ENCODE measurements around the gene PGS1.
"Not testable (repeated sequence)": the region's sequence is repeated elsewhere in the genome, so short reads cannot be mapped to it uniquely, and the experiment has no call there.

The PGS1 gene

DNA sequence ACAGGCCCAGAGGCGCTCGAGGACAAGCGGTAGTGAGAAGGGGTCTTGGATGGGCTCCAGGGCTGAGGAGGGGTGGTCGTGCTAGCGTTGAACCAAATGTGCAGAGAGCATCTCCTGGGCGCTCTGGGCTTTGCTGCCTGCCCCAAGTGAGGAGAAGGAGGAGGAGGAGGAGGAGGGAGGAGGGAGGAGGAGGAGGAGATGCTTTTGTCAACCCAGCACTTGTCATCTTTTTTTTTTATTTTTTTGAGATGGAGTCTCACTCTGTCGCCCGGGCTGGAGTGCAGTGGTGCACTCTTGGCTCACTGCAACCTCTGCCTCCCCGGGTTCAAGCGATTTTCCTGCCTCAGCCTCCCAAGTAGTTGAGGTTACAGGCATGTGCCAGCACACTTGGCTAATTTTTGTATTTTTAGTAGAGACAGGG, 59.8 kb downstream of the PGS1 start:
- in situ Hi-C loops (cut with MboI; ENCODE audit: low sequenced_read_pairs): no loop called here

DNA sequence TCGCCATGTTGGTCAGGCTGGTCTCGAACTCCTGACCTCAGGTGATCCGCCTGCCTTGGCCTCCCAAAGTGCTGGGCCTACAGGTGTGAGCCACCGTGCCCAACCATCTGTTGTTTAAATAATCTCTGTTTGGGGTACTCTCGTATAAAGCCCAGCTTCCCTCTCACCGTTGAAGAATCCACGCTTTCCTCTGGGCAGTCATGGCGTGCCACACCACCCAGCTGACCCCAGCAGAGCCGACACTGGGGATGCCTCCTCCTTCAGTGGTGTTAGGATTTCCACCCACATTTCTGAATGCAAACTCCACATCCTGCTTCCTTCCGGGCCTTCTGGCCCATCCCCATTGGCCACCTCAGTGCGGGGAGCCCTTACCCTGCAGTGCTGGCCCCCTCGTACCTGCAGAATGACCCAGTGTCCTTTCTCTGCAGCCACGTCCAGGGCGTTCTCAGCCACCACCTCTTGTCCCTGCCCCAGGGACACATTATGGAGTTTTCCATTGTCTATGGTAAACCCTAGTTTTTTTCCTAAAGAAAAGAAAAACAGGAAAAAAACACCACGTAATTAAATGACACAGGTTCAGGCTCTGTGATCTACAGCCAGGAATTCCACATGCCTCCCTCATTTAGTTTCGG, 60.4 kb downstream of the PGS1 start:
- in situ Hi-C loops (cut with MboI; ENCODE audit: low sequenced_read_pairs): no loop called here

DNA sequence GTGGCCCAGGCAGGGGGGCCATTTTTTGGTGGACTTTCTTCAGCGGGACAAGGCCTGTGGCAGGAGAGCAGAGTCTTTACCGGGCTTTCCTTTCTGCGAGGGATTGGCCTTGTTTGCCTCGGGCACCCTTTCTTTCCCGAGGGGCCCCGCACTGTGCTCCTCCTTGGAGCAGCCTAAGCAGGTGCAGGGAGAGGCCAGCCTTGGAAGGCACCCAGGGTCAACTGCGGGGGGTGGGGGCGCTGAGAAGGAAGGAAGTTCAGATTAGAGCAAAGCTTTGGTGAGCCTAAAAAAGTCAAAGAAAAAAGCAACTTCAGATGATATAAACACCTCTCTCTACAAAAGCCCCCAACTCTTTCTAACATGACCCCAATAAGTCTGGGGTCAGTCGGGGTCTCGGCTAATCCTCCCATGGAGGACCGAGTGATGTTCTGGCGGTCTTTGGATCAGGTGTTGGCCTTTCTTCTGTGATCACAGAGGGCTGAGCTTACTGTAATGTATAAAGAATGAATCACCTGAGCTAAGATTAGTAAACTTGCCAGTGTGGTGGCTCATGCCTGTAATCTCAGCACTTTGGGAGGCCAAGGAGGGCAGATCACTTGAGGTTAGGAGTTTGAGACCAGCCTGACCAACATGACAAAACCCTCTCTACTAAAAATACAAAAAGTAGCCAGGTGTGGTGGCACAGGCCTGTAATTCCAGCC, 63.0 kb downstream of the PGS1 start:
- in situ Hi-C loops (cut with MboI; ENCODE audit: low sequenced_read_pairs): no loop called here

DNA sequence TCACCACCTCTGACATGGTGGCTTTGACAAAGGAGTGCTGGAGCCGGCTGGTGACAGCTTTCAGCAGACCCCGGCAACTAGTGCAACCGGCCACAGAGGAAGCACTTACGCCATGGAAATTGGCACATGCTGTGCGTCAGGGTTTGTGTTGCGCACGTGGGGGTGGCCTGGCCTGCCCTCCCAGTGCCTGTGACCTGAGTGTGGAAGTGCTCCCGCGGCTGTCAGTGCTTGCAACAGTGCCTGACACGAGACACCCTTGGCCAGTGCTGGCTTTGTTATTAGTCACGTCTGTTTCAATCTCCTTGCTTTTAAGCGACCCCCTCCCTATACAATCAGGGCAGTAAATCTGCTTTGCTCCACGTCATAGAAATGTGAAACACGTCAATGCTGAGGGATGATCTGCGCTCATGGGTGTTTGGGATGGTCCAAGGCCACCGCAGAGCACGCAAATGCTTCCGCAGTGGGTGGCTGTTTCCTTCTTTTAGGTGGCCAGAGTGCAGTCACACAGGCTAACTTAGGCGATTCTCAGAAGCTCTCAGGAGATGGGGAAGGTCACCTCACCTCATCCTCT, 64.3 kb downstream of the PGS1 start:
- in situ Hi-C loops (cut with MboI; ENCODE audit: low sequenced_read_pairs): no loop called here

DNA sequence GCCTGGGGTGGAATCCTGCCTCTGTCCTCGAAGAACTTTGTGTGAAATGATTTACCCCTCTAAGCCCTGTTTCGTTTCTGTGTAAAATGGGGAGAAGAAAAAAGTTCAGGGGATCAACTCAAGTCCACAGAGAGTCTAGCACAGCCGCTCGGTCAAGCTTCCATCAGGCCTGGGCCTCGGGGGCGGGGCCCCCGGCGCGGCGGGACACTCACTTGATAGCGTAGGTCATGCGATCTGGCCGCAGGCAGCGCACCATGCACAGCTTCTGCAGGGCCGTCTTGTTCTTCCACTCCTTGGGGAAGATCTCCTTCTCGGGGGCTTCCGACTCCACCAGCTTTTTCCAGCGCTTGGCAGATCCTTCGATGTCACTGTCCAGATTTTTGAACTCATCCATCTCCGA, 65.9 kb downstream of the PGS1 start:
- in situ Hi-C loops (cut with MboI; ENCODE audit: low sequenced_read_pairs): no loop called here

DNA sequence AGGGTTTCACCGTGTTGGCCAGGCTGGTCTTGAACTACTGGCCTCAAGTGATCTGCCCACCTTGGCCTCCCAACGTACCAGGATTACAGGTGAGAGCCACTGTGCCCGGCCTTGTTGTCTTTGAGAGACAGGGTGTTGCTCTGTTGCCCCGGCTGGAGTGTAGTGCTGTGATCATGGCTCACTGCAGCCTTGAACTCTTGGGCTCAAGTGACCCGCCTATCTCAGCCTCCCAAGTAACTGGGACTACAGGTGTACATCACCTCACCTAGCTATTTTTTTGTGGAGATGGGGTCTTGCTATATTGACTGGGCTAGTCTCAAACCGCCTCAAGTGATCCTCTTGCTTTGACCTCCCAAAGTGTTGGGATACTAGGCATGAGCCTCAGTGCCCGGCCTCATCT, 68.4 kb downstream of the PGS1 start:
- in situ Hi-C loops (cut with MboI; ENCODE audit: low sequenced_read_pairs): no loop called here

DNA sequence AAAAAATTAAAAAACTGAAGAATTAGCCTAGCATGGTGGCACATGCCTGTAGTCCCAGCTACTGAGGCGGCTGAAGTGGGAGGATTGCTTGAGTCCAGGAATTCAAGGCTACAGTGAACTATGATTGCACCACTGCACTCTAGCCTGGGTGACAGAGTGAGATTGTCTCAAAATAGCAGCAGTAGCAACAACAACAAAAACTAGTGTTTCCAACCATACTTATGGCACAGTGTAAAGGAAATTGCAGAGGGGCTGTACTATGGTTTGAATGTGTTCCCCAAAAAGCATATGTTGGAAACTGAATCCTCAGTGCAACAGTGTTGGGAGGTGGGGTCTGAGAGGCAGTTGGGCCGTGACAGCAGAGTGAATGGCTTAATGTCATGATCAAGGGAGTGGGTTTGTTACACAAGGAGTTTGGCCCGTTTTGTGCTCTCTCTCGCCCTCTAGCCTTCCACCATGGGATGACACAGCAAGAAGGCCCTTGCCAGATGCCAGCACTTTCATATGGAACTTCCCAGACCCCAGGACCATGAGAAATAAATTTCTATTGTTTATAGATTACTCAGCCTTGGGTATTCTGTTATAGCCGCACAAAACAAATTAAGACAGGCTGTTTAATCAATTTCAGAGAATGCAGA, 70.0 kb downstream of the PGS1 start:
- in situ Hi-C loops (cut with MboI; ENCODE audit: low sequenced_read_pairs): no loop called here

DNA sequence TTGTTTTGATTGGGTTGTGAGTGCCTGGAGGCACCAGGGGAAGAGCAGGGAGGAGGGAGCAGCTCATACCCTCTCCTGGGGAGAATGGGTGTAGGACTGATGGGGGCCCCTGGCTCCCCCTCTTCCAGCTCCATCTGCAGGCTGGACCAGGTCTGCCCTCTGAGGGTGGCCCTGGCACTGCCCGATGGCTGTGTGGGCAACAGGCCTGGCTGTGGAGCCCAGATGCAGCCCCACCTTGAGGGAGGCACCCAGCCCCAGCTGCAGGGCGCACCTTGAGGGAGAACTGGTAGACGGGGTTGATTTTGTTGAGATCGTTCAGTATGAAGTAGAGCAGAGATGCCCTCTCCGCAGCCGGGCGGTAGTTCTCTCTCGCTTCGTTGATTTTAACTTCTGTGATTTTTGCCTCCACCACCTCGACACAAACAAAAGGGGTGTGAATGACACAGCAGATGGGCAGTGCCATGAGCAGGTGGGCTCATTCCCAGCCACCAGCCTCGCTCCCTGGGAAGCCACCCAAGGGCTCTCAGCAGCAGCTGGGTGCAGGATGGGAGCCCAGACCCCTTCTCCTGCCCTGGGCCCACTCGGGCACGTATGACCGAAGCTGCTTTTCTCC, 71.6 kb downstream of the PGS1 start:
- in situ Hi-C loops (cut with MboI; ENCODE audit: low sequenced_read_pairs): no loop called here

DNA sequence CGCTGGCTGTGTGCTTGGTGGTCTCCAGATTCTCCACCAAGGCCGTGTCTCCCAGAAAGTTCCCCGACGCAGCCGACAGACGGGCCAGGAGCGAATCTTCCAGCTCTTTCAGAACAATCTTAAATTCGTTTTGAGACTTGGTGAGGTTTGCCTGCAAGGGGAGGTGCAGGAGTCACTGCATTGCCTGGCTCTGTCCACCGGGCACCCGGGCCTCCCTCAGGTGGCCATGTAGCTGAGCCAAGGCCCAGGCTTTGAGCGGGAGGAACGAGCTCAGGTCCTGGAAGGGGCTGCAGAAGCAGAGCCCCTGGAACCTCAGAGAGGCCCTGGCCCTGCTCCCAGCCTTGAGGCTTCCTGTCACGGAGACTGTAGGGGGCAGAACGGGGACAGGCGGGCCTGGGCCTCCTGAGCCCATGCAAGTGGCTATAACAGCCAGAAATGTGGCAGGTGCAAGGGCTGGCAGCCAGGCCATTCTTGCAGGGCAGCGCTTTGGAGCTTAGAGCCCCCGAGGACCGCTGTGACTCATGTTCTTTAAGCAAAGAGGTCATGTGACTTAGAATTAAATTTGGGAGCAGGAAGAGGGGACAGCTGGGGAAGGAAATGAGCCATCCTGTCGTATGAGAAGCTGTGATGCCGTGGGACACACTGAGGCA, 72.4 kb downstream of the PGS1 start:
- in situ Hi-C loops (cut with MboI; ENCODE audit: low sequenced_read_pairs): no loop called here

DNA sequence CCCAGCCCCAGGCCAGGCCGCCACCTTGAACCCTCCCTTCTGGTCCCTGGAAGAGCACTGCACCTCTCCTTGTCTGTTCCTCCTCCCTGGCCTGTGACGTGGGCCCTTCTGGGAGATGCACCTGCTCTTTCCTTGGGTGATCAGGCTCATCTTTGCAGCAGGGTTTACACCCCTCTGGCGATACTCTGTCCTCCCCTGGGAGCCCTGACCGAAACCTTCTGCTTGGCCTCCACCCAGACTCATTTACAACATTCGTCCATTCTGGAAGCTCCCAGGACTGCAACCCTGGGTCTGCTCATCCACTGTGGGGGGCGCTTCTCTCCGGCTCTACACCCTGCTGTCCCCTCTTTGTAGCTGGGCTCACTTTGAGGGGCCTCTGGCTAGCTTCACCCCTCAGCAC, 73.3 kb downstream of the PGS1 start:
- in situ Hi-C loops (cut with MboI; ENCODE audit: low sequenced_read_pairs): no loop called here

DNA sequence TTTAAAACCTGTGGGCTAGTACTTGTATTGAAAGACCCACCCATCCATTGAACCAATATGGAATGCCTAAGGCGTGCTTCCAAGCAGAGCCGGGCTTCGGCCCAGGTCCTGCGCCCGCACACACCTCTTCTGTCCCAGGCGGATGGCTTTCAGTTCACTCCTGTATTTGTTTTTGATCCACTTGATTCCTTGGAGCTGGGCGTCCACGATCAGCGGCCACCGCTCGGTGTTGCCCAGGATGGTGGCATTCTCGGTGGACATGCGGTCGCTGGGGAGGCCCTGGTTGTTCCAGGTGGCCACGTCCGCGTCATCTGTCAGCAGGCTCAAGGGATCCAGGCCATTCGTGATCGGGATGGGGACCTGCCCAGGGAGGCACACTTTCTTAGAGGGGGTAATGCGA, 75.9 kb downstream of the PGS1 start:
- in situ Hi-C loops (cut with MboI; ENCODE audit: low sequenced_read_pairs): no loop called here

DNA sequence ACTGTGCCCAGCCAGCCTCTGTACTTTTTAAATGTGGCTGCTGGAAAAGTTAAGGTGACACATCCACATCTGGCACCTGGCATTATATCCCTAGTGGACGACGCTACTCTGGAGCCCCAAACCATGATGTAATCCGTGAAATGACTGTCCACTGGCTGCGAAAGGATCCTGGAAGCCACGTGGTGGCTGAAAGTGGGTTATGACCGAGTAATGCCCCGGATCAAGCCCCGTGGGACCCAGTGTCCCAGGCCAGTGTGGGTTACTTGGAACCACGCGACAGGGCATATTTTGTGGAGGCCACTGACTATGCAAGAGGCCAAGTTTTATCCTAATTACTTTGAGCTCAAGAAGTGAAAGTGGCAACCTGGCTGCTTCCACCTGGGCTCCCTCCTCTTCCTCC, 79.6 kb downstream of the PGS1 start:
- in situ Hi-C loops (cut with MboI; ENCODE audit: low sequenced_read_pairs): no loop called here

DNA sequence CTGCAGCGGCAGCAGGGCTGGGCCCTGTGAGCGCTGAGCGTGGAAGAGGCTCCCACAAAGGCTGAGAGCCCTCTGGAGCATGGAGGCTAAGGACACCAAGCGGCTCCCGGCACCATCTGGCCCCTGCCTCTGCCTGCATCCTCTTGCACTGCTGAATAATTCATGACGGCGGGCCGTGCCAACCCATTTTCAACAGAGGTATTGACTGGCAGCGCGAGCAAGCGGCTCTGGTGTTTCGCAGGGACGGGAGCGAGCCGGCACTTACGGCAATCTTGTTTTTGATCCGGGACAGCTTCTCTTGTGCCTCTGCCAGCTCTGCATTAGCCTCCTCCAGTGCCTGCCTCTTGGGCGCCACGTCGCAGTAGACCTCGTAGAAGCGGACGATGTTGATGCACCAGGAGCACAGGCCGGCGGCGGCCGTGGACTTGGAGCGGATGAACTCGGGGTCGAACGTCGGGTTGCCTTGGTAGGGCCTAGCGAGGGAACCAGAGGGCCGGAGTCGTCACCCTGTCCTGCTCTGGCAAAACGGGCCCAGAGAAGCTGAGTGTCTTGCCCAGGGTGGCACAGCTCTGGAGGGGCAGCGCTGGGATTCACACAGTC, 80.4 kb downstream of the PGS1 start:
- in situ Hi-C loops (cut with MboI; ENCODE audit: low sequenced_read_pairs): no loop called here

DNA sequence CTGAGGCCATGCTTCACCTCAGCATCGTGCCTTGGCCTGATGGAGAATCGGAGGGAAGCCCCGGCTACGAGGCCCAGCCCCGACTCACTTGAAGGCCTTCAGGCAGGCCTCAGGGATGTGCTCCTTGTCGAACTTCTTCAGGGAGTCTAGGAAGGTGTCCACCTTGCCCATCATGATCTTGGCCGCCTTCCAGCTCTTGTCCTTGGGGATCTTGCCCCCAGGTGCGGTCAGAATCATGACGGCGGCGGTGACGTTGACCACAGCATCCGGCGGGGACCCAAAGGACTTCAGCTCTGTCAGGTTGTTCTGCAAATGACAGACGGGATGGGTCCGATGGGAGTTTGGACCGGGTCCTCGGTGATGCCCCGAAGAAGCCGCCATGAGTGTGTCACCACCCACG, 81.2 kb downstream of the PGS1 start:
- in situ Hi-C loops (cut with MboI; ENCODE audit: low sequenced_read_pairs): no loop called here

DNA sequence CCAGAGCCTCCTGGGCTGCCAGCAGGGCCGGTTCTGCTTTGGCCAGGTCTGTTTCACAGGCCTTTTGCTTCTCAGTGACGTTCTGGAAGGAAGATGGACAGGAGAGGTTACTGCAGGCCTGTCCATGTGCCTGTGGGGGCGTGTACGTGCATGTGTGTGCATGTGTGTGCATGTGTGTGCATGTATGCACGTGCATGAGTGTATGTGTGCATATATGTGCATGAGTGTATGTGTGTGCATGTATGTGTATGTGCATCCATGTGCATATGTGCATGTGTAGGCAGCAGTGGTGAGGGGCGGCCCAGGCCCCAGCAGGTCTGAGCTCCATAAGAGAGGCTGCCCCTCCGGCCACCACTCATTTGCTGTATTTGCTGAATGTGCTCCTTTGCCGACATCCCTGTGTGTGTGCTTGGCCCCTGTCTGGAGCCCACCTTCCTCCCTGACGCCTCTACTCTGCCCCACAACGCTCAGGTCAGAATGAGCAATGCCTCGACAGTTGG, 81.8 kb downstream of the PGS1 start:
- in situ Hi-C loops (cut with MboI; ENCODE audit: low sequenced_read_pairs): no loop called here

DNA sequence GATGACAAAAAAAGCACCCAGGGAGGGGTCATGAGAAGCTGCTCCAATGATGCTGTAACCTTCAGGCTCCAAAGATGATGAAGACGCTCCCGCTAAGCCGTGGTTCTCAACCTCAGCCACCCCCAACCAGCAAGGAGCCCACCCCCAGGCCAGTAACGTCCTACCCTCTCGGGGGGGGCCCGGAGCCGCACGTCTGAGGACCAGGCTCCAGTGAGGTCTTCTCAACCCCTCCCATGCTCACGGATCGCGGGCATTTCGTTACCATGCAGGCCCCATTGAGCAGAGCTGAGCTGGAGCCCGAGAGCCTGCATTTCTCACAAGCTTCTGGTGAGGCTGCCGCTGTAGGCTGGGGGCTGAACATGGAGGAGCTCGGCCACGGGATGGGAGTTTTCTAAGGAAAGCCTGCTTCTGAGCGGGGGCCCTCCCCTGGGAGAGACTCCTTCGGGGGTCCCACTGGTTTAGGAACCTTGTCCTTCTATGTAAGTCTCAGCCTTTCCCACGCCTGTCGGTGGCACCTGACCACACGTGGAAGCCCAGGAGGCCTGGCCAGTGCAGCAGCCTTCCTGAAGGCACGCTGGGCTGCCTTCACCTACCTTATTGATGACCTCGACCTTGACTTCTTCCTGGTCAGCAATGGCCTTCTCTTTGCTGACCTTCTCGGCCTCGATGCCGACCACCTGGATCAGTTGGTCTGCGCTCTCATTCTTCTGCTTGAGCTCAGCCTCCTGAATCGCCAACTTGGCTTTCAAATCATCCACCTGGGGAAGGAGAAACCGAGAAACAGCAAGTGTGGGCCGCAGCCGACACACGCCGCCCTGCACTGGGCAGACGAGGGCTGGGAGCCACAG, 82.7 kb downstream of the PGS1 start:
- in situ Hi-C loops (cut with MboI; ENCODE audit: low sequenced_read_pairs): no loop called here

DNA sequence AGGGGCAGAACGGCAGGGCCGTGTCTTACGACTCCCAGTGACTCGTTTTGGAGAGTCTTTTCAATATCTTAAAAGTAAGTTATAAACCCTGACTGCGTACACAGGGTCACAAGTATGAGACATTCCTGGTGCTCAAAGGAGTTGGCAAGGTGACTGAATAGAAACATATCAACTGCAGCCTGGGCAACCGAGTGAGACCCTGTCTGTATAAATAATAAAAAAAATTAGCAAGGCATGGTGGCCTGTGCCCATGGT, 83.3 kb downstream of the PGS1 start:
- in situ Hi-C loops (cut with MboI; ENCODE audit: low sequenced_read_pairs): no loop called here

DNA sequence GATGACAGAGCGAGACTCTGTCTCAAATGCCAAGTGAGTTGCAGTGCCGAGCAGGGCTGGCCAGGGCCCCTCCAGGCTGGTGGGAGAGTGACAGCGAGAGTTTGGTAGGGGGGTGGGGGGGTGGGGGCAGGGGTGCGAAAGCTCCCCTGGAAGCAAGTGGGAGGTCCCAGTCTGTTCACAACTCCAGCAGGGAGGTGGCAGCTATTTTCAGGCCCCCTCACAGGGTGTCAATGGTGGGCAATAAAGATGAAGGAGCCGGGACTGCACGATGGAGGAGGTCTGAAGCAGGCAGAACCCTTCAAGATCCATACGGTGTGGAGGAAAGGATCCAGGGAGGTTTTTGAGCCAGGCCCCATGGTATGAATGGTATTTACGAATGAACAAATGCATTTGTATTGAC, 83.7 kb downstream of the PGS1 start:
- in situ Hi-C loops (cut with MboI; ENCODE audit: low sequenced_read_pairs): no loop called here

DNA sequence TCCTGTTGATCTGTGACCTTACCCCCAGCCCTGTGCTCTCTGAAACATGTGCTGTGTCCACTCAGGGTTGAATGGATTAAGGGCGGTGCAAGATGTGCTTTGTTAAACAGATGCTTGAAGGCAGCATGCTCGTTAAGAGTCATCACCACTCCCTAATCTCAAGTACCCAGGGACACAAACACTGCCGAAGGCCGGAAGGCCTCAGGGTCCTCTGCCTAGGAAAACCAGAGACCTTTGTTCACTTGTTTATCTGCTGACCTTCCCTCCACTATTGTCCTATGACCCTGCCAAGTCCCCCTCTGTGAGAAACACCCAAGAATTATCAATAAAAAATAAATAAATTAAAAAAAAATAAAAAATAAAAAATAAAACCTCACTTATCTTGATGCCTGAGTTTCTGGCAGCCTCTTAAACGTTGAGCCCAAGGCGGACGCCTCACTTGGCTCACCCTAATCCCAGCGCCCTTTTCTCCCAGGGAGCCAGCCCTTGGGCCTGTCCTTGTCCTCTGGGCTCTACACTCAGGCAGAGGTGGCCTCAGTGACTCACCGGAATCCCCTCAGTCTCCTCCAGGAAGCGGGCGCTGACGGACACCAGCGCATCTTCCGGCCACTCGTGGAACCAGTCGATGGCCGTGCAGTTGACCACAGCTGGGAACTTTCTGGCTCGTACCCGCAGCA, 87.8 kb downstream of the PGS1 start:
- in situ Hi-C loops (cut with MboI; ENCODE audit: low sequenced_read_pairs): not testable (repeated sequence)

Measured in HL-60/S4 treated with phorbol 12-myristate 13-acetate at 8.2 ng/mL for 4 days and 3 days (cell line).